GM23338 (cell line): ENCODE data around the gene EED. TPM values are rescaled to one million over a fixed set of nuclear protein-coding genes. Genes with fewer than 3 reads are reported as not detected.

Source experiments
- ATAC-seq: fragments of 200-7000 bp; cut with Tn5 transposase; 3 replicates; pipeline ENCODE4 v1.9.1; 2020
- DNase-seq: peaks from one replicate; pipeline ENCODE4 v3.0.0-alpha.2; 2015; ENCODE audit warnings: low spot score
- H2AFZ ChIP-seq: fragments of 200-600 bp; sonication (generic); 2 replicates; pipeline ENCODE4 v1.8.0; 2016; ENCODE audit warnings: antibody characterized with exemption, mild to moderate bottlenecking, moderate library complexity
- H3F3A ChIP-seq: fragments of 200-600 bp; sonication (generic); replicated peaks from 2 replicates; pipeline ENCODE4 v1.8.0; 2017; ENCODE audit warnings: antibody characterized with exemption, mixed run types, low read depth
- H3K27ac ChIP-seq: fragments of 200-600 bp; sonication (generic); 2 replicates; pipeline ENCODE4 v1.6.1; 2016; ENCODE audit warnings: low read depth
- H3K27me3 ChIP-seq: fragments of 200-600 bp; sonication (generic); 2 replicates; pipeline ENCODE4 v1.8.0; 2016; ENCODE audit warnings: mild to moderate bottlenecking, mixed run types, moderate library complexity; ENCODE audit not compliant: insufficient read depth
- H3K36me3 ChIP-seq: fragments of 200-600 bp; sonication (generic); 2 replicates; pipeline ENCODE4 v1.8.0; 2016; ENCODE audit warnings: mild to moderate bottlenecking; ENCODE audit not compliant: insufficient read depth
- H3K4me1 ChIP-seq: fragments of 200-600 bp; sonication (generic); 2 replicates; pipeline ENCODE4 v1.8.0; 2016; ENCODE audit warnings: mild to moderate bottlenecking, moderate library complexity; ENCODE audit not compliant: insufficient read depth
- H3K4me2 ChIP-seq: fragments of 200-600 bp; sonication (generic); 2 replicates; pipeline ENCODE4 v1.7.1; 2017; ENCODE audit warnings: mixed run types
- H3K4me3 ChIP-seq: fragments of 200-600 bp; sonication (generic); 2 replicates; pipeline ENCODE4 v1.6.1; 2016; ENCODE audit warnings: mixed run types
- H3K79me2 ChIP-seq: fragments of 200-600 bp; sonication (generic); replicated peaks from 2 replicates; pipeline ENCODE4 v1.8.0; 2017; ENCODE audit warnings: mild to moderate bottlenecking; ENCODE audit not compliant: insufficient read depth
- H3K9me2 ChIP-seq: fragments of 200-600 bp; sonication (generic); 2 replicates; pipeline ENCODE4 v1.8.0; 2017; ENCODE audit not compliant: insufficient read depth
- H4K20me1 ChIP-seq: fragments of 200-600 bp; sonication (generic); replicated peaks from 2 replicates; pipeline ENCODE4 v1.8.0; 2017; ENCODE audit warnings: mild to moderate bottlenecking; ENCODE audit not compliant: insufficient read depth
- H3K27ac Mint-ChIP-seq: 2 replicates; pipeline ENCODE4 v1.8.0; 2020; ENCODE audit warnings: inconsistent platforms, mild to moderate bottlenecking, moderate library complexity, mixed read lengths
- H3K27me3 Mint-ChIP-seq: 3 replicates; pipeline ENCODE4 v1.8.0; 2022; ENCODE audit warnings: low read depth, mild to moderate bottlenecking, moderate library complexity, mixed read lengths, inconsistent platforms; ENCODE audit not compliant: insufficient read depth, poor library complexity
- H3K36me3 Mint-ChIP-seq: 3 replicates; pipeline ENCODE4 v1.8.0; 2021; ENCODE audit warnings: low read depth, mild to moderate bottlenecking, inconsistent platforms, moderate library complexity, mixed read lengths
- H3K4me1 Mint-ChIP-seq: 3 replicates; pipeline ENCODE4 v1.8.0; 2020; ENCODE audit warnings: mild to moderate bottlenecking, inconsistent platforms, mixed read lengths
- H3K4me3 Mint-ChIP-seq: 3 replicates; pipeline ENCODE4 v1.8.0; 2021; ENCODE audit warnings: moderate library complexity, mild to moderate bottlenecking, inconsistent platforms, mixed read lengths
- H3K9me3 Mint-ChIP-seq: 3 replicates; pipeline ENCODE4 v1.8.0; 2020; ENCODE audit warnings: moderate library complexity, mild to moderate bottlenecking, inconsistent platforms, mixed read lengths
- CREB1 ChIP-seq: fragments of 250-450 bp; sonication (Bioruptor Pico); IDR thresholded peaks from 2 replicates; pipeline ENCODE4 v1.5.0; 2020; ENCODE audit warnings: low read depth, mild to moderate bottlenecking, moderate library complexity
- CTCF ChIP-seq, 2 experiments: fragments of 200-600 bp in 1 of 2; sonication (generic) in 1 of 2; conservative IDR thresholded peaks; 2 replicates each; pipeline versions ENCODE4 v1.5.1 to v1.6.1; 2016 to 2017; ENCODE audit warnings: antibody characterized with exemption in 2 of 2, low read depth in 2 of 2, mild to moderate bottlenecking in 2 of 2, moderate library complexity in 1 of 2
- ETS1 ChIP-seq: IDR thresholded peaks from 2 replicates; pipeline ENCODE4 v1.6.1; 2016; ENCODE audit warnings: antibody characterized with exemption
- EZH2 ChIP-seq: fragments of 200-600 bp; sonication (generic); IDR thresholded peaks from one replicate; pipeline ENCODE4 v1.8.0; 2017; ENCODE audit warnings: antibody characterized with exemption, mild to moderate bottlenecking, low read depth; ENCODE audit not compliant: unreplicated experiment
- EZH2phosphoT487 ChIP-seq: fragments of 200-600 bp; sonication (generic); IDR thresholded peaks from one replicate; pipeline ENCODE4 v1.8.1; 2018; ENCODE audit warnings: antibody characterized with exemption; ENCODE audit not compliant: unreplicated experiment
- JUNB ChIP-seq: IDR thresholded peaks from one replicate; pipeline ENCODE4 v1.6.1; 2016; ENCODE audit warnings: antibody characterized with exemption; ENCODE audit not compliant: unreplicated experiment
- NANOG ChIP-seq: IDR thresholded peaks from 2 replicates; pipeline ENCODE4 v1.6.1; 2016; ENCODE audit warnings: antibody characterized with exemption, borderline replicate concordance
- POLR2AphosphoS5 ChIP-seq: IDR thresholded peaks from 2 replicates; pipeline ENCODE4 v1.6.1; 2016; ENCODE audit warnings: antibody characterized with exemption, low read depth
- STAT1 ChIP-seq: IDR thresholded peaks from one replicate; pipeline ENCODE4 v1.6.1; 2016; ENCODE audit warnings: antibody characterized with exemption; ENCODE audit not compliant: unreplicated experiment
- ZNF114 ChIP-seq: fragments of 250-450 bp; sonication (Bioruptor Pico); IDR thresholded peaks from 2 replicates; pipeline ENCODE4 v1.5.0; 2020; ENCODE audit warnings: mild to moderate bottlenecking, moderate library complexity
- ZNF331 ChIP-seq: fragments of 250-450 bp; sonication (Bioruptor Pico); IDR thresholded peaks from 2 replicates; pipeline ENCODE4 v1.5.0; 2020; ENCODE audit warnings: low read depth, mild to moderate bottlenecking, moderate library complexity
- polyA plus RNA-seq: library from polyadenylated mRNA; unstranded; fragments of >200 nt; fragmentation: Nextera tagmentation; extraction: Ambion mirVana; gene quantifications from 2 replicates; pipeline ENCODE4 v1.2.1, GENCODE V29; 2016
- total RNA-seq: library from RNA; depleted of rRNA; stranded (reverse); fragments of >200 nt; shearing (Covaris generic); gene quantifications from 2 replicates; pipeline ENCODE4 v1.2.3, GENCODE V29; 2014
- TF ChIP-seq, protein P1 (sequence below): IDR thresholded peaks from one replicate; pipeline ENCODE4 v1.6.1; 2018; ENCODE audit warnings: antibody characterized with exemption; ENCODE audit not compliant: unreplicated experiment

The EED gene
- total and polyA plus RNA-seq, 2 experiments from 2014 or later = 26.7 to 29.7 TPM

DNA sequence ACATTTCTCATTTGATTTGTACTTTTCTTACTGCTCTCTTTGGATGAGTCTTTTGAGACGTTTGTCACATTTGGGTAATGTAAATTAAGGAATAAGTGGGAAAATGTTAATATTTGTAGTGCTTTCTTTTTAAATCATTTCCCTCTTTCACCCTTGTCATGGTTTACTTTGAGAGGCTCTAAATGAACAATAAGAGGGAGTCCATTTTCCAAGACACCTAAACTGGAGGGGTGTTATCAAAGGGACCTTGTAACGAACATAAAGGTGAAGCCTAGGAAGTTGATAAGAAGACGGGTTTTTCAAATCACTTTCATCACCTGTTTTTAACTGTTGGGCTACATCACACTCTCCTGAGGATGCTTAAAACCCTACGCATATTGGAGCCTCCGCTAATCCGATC lies 12.1 kb downstream of the EED start (continued):
- no peak for TF ChIP-seq ETS1
- TF ChIP-seq STAT1 = no peak
- no peak for TF ChIP-seq JUNB
- TF ChIP-seq CREB1 = no peak
- TF ChIP-seq EZH2phosphoT487 = no peak
- TF ChIP-seq NANOG = no peak
- no peak for TF ChIP-seq CTCF (conservative IDR thresholded peaks at IDR 0.05; ENCODE audit: low read depth in 2 of 2)
- TF ChIP-seq, protein P1, sequence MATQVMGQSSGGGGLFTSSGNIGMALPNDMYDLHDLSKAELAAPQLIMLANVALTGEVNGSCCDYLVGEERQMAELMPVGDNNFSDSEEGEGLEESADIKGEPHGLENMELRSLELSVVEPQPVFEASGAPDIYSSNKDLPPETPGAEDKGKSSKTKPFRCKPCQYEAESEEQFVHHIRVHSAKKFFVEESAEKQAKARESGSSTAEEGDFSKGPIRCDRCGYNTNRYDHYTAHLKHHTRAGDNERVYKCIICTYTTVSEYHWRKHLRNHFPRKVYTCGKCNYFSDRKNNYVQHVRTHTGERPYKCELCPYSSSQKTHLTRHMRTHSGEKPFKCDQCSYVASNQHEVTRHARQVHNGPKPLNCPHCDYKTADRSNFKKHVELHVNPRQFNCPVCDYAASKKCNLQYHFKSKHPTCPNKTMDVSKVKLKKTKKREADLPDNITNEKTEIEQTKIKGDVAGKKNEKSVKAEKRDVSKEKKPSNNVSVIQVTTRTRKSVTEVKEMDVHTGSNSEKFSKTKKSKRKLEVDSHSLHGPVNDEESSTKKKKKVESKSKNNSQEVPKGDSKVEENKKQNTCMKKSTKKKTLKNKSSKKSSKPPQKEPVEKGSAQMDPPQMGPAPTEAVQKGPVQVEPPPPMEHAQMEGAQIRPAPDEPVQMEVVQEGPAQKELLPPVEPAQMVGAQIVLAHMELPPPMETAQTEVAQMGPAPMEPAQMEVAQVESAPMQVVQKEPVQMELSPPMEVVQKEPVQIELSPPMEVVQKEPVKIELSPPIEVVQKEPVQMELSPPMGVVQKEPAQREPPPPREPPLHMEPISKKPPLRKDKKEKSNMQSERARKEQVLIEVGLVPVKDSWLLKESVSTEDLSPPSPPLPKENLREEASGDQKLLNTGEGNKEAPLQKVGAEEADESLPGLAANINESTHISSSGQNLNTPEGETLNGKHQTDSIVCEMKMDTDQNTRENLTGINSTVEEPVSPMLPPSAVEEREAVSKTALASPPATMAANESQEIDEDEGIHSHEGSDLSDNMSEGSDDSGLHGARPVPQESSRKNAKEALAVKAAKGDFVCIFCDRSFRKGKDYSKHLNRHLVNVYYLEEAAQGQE = no peak
- TF ChIP-seq EZH2 = no peak
- no peak for TF ChIP-seq ZNF331 (CRISPR knock-in tag)

DNA sequence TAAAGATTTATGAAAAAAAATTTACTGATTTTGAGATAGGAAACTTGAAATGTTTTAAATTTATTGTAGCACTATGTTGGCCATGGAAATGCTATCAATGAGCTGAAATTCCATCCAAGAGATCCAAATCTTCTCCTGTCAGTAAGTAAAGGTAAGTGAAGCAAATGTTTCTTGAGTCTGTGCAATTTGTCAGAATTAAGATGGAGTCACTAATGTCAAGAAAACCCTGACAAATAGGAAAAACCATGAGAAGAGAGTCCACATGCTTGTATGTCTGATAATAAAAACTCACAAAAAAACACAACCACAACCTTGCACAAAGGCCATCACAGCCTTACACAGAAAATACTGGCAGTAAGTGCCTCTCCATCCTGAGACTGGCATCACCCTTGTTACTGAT lies 12.9 kb downstream of the EED start:
- DNase-seq (no peak), ATAC-seq (no peak)
- H3K27ac ChIP-seq = no peak overlapping the region
- no peaks in the 10 kb centered on the region for H3K4me1 Mint-ChIP-seq
- no peaks in the 10 kb centered on the region for H3F3A ChIP-seq
- peaks cover 2% of the 10 kb centered on the region for H3K27me3 Mint-ChIP-seq
- H3K27ac Mint-ChIP-seq = no peak overlapping the region
- no peaks in the 10 kb centered on the region for H3K9me2 ChIP-seq
- H4K20me1 ChIP-seq = no peaks in the 10 kb centered on the region
- no peaks in the 10 kb centered on the region for H3K36me3 ChIP-seq
- no peaks in the 10 kb centered on the region for H3K27me3 ChIP-seq
- H3K79me2 ChIP-seq = peaks cover 34% of the 10 kb centered on the region
- H2AFZ ChIP-seq = no peak overlapping the region
- no peaks in the 10 kb centered on the region for H3K9me3 Mint-ChIP-seq
- H3K4me3 ChIP-seq = no peak overlapping the region
- H3K4me3 Mint-ChIP-seq = no peak overlapping the region
- TF ChIP-seq POLR2AphosphoS5 = no peak
- TF ChIP-seq, protein P1 = no peak
- no peak for TF ChIP-seq ZNF114 (CRISPR knock-in tag)
- TF ChIP-seq EZH2 = no peak
- TF ChIP-seq CTCF (conservative IDR thresholded peaks at IDR 0.05; ENCODE audit: low read depth in 2 of 2) = no peak
- no peak for TF ChIP-seq STAT1
- TF ChIP-seq CREB1 = no peak
- H3K36me3 Mint-ChIP-seq = peaks cover 32% of the 10 kb centered on the region; the same call in 2 of the 3 replicates
- no peaks in the 10 kb centered on the region for H3K4me1 ChIP-seq
- H3K4me2 ChIP-seq = no peak overlapping the region
